GM10847 (cell line): ENCODE measurements around the gene MTHFD2.

Source experiments
- POLR2A ChIP-seq: IDR thresholded peaks from 2 replicates; pipeline ENCODE4 v1.6.1; 2011; ENCODE audit not compliant: insufficient read length; ENCODE audit errors: extremely low read depth

Gene MTHFD2

DNA sequence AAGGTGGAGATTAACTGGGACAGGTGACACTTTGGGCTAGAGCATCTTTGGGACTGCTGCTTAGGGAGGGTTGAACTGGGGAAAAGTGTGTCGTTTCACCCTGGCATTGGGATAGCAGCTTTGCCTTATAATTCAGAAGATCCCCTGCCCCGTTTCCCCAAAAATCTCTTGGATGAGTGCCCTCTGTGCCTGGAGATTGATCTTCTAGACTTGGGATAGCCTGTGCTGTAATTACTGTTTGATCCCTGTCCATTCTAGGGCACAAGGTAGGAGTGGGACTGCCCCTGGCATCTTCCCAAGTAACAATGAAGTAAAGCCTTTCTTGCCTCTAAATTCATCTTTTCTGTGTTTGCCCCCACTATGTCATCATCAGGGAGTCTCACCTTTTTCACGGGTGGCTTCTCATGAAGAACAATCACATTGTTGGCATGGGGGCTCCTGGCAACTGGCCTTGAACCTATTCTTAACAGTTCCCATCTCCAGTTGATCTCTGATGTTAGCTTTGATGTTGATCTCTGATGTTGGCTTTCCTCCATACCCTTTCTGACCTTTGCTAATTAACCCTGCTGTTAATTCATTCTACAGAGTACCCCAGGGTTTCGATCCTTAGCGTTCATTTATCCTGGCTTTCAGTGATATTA is 21.6 kb downstream of the MTHFD2 start:
- no peak for TF ChIP-seq POLR2A

DNA sequence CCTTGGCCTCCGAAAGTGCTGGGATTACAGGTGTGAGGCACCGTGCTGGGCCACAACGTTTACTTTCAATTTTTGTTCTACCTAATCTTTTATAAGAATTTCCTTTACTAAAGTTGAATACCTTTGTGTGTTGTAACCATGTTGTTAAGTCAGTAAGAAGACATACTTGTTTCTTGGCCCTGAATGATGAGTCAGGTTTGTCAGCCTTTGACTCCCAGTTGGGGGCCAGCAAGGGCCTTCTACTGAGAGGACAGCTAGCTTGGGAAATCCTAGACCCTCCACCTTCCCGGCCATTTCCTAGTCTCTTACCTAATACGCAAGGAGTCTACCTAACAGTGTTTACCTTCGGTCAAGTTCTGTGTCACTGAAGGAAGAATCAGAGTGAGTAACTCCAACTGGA is 22.7 kb downstream of the MTHFD2 start:
- TF ChIP-seq POLR2A = no peak

DNA sequence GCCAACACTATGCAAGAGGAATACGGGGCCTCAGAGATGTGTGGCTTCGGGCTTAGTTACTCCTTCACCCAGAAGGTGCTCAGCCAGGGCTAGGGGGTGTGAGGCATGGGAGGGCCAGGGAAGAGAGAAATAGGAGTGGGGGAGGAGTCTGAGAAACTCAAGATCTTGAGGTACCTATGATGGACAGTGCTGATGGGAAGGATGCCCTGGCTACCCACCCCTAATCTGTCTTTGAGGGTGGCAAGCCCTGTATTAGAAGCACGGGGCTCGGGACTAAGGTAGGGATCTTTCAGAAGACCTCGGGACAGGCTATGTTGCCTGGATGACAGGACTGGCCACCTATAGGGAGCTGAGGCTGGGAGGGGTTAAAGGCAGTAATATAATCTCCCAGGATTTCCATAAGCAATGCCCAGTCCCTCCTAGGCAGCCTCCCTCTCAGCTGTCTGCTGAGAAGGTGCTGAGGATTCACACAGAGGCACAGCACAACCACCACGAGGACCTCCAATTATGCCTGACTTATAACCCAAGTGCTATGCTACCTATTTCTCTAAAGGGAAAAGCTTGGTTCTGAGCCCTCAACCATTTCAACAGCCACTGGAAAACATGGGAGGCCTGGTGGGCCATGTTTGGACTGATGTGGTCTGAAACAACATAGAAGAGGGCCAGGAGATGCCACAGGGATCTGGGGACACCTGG is 23.3 kb downstream of the MTHFD2 start:
- no peak for TF ChIP-seq POLR2A

DNA sequence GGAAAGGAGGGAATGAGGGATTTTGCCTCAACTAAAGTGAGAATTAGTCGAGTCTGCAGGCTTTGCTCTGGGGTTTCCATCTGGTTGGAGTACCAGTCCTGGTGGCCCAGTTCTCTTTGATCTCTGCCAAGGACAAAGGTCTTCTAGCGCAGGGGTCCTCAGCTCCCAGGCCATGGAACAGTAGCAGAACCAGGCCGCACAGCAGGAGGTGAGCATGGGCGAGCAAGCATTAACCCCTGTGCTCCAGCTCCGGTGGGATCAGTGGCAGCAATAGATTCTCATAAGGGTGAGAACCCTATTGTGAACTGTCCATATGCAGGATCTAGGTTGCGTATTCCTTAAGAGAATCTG is 23.9 kb downstream of the MTHFD2 start:
- TF ChIP-seq POLR2A = no peak

DNA sequence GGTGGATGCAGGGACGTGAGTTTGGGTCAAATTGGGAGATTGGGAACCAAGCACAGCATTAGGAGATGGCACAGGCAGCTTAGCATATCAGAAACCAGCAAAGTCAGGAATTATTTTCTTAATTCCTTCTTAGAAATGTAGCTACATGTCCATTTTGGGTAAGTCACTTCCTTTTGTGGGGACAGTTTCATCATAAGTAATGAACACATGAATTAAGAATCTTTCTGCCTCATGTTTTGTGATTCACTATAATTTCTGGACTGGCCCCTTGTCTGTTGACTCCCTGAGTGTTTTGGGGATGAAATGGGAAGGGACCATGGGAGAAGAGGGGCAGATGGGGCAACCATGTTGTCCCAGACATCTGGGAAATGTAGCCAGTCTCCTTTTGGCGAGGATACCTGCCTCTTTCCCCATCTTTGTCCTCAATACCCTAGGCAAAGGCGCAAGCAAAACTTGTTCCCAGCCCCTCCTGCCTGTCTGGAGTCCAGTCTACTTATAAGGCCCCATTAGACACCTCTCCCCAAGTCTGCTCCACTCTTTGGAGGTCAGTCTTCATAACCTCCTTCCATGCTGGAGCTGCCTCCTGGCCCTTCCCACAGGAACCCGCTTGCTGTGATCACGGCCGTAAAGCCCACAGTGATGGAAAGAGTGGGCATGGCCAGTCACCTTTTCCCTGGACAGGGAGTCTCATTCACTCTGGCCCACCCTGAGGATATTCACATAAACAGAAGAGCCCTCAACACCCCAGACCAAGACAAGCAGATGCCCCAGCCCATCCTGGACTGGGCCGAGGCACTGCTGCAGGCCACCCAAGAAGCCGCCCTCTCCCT is 25.7 kb downstream of the MTHFD2 start:
- no peak for TF ChIP-seq POLR2A

DNA sequence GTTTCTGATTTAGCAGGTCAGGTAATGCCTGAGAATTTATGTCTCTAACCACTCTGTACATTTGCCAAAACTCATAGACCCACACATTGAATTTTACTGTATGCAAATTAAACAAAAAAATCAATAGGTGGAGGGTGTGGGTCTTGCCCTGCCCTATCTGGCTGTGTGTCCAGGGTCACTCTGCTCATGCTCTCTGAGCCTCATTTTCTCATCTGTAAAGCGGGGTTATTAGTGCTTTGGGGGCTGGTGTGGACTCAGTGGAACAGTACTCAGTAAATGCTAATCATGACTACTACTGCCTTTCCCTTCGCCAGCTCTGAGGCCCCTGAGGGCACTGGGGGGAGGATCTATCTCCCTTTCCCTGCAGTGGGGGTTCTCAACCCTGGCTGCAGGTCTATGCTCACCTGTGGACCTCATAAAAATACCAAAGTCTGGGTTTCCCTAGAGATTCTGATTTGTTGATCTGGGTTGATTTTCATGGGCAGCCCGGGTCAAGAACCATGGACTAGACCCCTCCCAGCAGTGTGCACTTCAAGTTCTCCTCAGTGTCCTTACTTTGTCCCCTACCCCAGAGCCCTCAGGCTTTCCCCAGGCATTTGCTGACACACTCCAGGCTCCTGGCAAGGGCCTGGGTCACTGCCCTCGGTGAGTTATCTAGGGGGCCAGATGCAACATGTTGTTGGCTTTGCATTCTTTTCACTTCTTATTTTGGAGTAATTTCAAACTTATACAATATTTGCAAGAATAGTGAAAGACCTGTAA is 27.5 kb downstream of the MTHFD2 start:
- TF ChIP-seq POLR2A = no peak

DNA sequence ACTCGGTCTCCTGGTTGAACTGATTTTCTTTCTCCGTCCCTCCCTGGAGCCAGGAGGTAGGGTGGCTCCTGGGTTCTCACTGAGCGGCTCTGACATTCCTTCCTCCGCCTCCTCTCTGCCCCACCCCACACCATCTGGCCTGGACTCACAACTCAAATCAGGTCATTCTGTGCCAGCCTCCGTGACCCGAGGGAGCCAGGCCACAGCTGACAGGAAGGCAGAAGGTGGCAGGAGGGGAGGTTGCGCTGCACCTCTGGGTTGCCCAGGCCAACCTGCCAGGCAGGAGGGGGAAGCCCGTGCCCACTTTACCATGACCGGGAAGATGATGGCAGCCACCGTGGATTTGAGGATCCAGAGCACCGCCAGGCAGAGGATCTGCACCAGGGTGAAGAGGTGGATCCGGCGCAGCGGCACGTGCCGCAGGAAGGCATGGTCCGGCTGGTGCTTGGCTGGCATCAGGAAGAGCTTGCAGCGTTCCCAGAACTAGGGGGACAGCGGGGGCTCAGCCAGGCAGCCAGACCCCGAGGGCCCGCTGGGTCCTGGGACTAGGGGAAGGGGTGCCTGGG is 28.3 kb downstream of the MTHFD2 start:
- TF ChIP-seq POLR2A = no peak

DNA sequence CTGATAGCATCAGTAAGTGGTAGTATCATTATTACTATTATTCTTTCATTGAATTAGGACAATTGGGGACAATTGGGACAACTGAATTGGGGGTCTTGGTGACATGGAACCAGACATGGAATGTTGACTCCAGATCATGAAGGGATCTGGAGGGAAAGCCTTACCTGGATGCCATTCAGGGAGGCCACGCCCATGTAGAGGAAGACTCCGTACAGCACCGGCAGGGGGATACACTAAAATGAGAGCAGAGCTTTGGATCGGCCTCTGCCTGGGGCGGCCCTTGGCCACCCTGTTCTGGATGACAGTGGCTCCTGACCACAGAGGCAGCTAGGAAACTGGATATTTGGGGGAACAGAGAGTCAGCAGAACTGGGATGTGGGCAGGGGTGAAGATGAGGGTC is 29.2 kb downstream of the MTHFD2 start:
- TF ChIP-seq POLR2A = no peak

DNA sequence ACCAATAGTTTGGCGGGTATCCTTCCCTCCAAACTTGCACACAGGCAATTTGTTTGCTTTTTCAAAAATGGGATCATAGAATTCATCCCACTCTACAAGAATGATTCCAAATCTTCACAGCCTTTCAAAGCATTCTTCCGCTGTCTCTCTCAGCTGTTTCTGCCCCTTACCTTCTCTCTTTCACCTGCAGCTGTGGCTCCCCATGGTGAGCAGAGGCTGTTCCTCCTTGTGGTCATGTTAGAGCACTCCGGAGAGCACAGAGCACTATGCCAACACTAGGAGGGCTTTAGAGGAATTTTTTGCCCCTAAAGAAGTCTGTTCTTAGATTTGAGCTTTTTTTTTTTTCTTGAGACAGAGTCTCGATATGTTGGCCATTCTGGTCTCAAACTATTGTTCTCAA is 30.4 kb downstream of the MTHFD2 start:
- no peak for TF ChIP-seq POLR2A

DNA sequence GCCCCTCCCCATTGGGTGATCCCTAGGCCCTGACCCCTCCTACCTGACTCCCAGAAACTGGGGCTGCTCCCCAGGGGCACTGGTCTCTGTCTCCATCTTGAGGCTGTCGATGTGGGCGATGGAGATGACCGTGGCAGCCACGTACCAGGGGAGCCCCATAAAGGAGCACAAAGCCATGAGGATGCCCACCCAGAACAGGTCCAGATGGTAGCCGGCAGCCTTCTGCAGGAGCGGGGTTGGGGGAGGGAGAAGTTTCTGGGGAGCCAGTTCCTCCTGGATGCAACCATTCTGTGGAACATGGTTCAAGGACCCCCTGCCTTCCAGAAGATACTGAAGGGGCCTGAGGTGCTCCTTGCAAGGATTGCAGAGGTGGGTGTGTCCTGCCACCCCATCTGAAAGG is 34.0 kb downstream of the MTHFD2 start:
- TF ChIP-seq POLR2A = no peak

DNA sequence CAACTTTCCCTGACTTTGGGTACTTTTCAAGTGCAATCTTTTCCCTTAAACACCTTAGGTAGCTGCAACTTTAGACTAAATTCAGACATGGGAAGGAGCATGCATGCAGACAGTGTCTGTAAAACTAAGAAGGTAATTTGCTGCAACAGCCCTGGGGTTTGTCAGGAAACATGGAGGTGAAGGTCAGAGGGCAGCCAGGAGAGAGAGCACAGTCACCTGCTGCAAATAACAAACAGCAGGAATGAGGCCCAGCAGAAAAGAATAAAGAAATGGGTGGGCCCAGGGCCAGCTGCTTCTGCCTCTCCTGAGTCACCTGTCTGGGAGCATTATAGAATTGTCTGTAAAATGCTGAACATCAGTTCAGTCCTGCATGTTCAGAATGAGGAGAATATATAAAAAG is 35.2 kb downstream of the MTHFD2 start:
- no peak for TF ChIP-seq POLR2A

DNA sequence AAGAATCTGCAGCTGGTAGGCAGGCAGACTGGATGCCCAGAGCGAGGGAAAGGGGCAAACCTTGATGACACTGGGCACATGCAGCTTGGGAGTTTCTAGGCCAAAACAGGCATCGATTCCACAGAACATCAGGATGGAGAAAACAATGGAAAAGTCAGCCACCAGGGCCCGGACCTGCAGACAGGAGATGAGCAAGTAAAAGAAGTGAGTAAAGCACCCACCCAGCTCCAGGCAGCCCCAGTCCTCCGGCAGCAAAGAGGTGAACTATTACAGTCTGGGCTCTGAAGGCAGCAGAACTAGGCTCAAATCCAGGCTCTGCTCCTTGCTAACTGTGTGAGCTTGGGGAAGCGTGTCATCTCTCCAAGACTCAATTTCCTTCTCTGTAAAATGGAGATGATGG is 36.6 kb downstream of the MTHFD2 start:
- TF ChIP-seq POLR2A = no peak

DNA sequence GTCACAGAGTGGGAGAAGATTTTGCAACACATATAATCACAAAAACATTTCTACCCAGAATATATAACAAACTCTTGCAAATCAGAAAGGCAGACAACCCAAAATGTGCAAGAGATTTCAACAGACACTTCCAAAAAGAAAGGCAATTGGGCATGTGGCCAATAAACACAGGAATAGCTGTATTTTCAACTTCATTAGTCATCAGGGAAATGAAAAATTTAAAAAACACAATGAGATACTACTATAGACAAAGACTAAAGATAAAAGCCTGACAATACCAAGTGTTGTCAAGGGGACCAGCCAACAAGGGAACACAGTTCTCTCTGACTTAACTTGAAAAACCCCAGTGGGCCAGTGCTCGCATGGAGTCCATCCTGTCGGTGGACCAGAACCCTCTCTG is 40.5 kb downstream of the MTHFD2 start:
- TF ChIP-seq POLR2A = no peak

DNA sequence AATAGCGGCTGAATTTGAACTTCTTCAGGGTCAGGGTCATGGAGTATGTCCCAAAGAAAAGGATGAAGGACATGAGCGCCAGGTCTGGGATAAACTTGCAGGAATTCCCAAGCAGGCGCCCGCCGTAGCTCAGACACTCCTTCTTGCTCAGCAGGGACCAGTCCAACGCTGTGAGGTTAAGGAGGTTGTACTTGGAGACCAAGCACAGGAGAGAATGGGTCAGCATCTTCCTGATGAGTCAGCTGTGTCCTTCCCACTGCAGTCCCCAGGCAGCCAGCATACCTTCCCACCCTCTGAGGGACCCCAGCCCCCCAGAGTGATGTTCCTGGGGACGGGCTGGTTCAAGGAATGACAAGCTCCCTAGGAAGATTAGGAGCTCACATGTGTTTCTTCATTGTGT is 40.9 kb downstream of the MTHFD2 start:
- no peak for TF ChIP-seq POLR2A

DNA sequence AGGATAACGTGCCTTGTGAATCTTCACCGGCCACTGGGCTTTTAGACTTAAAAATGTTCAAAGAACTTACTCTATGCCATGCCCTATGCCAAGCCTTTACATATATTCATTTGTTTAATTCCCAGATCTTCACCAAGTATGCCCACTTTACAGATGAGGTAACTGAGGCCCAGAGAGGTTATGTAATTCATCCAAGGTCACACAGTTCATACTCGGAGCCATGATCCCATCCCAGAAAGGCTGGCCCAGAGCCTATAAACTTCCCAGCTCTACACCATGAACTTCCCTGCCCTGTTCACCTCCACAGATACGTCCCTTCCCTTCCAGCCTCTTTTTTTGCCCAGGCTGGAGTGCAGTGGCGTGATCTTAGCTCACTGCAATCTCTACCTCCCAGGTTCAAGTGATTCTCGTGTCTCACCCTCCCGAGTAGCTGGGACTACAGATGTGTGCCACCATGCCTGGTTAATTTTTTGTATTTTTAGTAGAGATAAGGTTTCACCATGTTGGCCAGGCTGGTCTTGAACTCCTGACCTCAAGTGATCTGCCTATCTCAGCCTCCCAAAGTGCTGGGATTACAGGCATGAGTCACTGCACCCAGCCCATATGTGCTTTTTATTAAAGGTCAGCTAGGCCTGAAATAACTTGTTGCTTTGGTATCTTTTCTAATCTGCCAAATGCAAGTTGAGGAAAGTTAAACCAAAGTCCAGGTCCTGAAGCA is 44.1 kb downstream of the MTHFD2 start:
- no peak for TF ChIP-seq POLR2A
